ENCODE measurements around the gene ATF7.
"Not testable (repeated sequence)": the region's sequence is repeated elsewhere in the genome, so short reads cannot be mapped to it uniquely, and the experiment has no call there.

The ATF7 gene

DNA sequence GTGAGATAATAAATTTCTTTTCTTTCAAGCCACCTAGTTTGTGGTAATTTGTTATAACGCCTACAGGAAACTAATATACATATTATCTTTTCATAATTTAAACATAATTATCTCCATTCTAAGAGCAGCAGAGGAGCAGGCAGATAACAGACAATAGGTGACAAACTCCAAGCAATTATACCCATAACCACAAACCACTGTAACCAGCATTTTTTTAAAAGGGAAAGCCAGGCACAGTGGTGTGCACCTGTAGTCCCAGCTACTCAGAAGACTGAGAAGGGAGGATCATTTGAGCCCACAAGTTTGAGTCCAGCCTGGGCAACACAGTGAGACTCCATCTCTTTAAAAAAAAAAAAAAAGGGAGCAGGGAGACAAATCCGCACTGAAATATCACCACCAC, 54.9 kb downstream of the ATF7 start:
- Histone ChIP-seq H3K79me2 (ENCODE audit: insufficient read depth, low read length) (no peaks in the 10 kb centered on the region), H3K9me3 (ENCODE audit: low read length) (no peaks in the 10 kb centered on the region), H3F3A (ENCODE audit: insufficient read depth, low read length) (no peaks in the 10 kb centered on the region), H3K4me1 (ENCODE audit: insufficient read depth, low read length, severe bottlenecking) (no peaks in the 10 kb centered on the region), H4K20me1 (ENCODE audit: insufficient read depth, low read length) (no peaks in the 10 kb centered on the region), H3K36me3 (ENCODE audit: insufficient read depth, low read length) (peaks cover 3% of the 10 kb centered on the region; the same call in 1 of the 2 replicates), H3K27me3 (ENCODE audit: insufficient read depth, low read length) (no peaks in the 10 kb centered on the region), H3K9ac (ENCODE audit: low read length) (no peak overlapping the region), H2AFZ (ENCODE audit: low read length) (no peak overlapping the region), H3K4me3 (ENCODE audit: low read depth, low read length, poor library complexity, severe bottlenecking) (no peak overlapping the region), H3K4me2 (ENCODE audit: low read length) (no peak overlapping the region), H3K9me2 (ENCODE audit: low read depth, low read length) (no peaks in the 10 kb centered on the region), H3K27ac (ENCODE audit: low read depth, low read length, poor library complexity, severe bottlenecking) (no peak overlapping the region)
- no peak for TF ChIP-seq CTCF (IDR thresholded peaks at IDR 0.05; ENCODE audit: low read length)
- no peak for TF ChIP-seq EZH2 (IDR thresholded peaks at IDR 0.05; ENCODE audit: borderline replicate concordance, low read length)

- Histone ChIP-seq H3K4me3 (ENCODE audit: low read depth, low read length, poor library complexity, severe bottlenecking) (no peak overlapping the region), H3K9ac (ENCODE audit: low read length) (no peak overlapping the region), H2AFZ (ENCODE audit: low read length) (no peak overlapping the region), H3K4me2 (ENCODE audit: low read length) (no peak overlapping the region), H3K4me1 (ENCODE audit: insufficient read depth, low read length, severe bottlenecking) (no peaks in the 10 kb centered on the region), H3K27me3 (ENCODE audit: insufficient read depth, low read length) (no peaks in the 10 kb centered on the region), H4K20me1 (ENCODE audit: insufficient read depth, low read length) (no peaks in the 10 kb centered on the region), H3K9me3 (ENCODE audit: low read length) (no peaks in the 10 kb centered on the region), H3K27ac (ENCODE audit: low read depth, low read length, poor library complexity, severe bottlenecking) (no peak overlapping the region), H3F3A (ENCODE audit: insufficient read depth, low read length) (no peaks in the 10 kb centered on the region), H3K9me2 (ENCODE audit: low read depth, low read length) (no peaks in the 10 kb centered on the region), H3K79me2 (ENCODE audit: insufficient read depth, low read length) (no peaks in the 10 kb centered on the region), H3K36me3 (ENCODE audit: insufficient read depth, low read length) (peaks cover 3% of the 10 kb centered on the region; the same call in 1 of the 2 replicates)
- TF ChIP-seq EZH2 (IDR thresholded peaks at IDR 0.05; ENCODE audit: borderline replicate concordance, low read length) (no peak), CTCF (IDR thresholded peaks at IDR 0.05; ENCODE audit: low read length) (no peak)
Observed at GRCh38 chr12:53568809-53569557, 57.2 kb downstream of the ATF7 start.

DNA sequence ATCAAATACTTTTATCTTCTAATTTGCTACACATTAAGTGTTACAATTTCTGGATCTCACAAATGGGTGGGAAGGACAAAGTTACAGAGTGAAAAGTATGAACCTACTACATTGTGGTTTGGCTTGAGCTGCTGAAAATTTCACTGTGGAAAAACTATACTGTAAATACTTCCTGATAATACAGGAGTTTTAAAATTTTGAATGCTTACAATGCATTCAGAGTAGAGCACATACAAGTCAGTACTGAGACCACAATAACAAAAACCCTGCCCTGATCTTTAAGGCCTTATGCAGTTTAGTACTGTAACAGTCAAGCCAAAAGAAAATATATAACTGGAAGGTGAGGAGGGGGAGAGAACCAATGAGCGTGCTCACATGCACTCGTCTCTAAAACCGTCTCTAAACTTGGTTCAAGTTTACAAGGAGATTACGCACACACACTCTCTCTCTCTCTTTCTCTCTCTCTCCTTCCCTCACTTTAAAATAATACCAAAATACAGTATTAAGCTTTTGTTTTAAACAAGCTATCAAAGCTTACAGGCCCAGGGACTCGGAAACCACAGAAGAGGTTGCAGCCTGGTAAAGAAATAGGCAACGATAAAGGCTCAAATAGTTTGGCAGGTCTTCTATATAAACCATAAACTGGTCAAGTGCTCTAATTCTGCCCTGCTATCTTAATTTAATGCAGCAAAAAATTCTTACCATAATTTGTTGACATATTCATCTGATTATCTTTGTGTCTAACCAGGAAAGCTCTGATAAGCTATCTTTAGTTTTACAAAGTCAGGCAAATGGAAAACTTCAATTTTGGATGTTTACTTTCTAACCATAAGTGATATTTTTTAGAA, 58.0 kb downstream of the ATF7 start:
- H4K20me1 ChIP-seq (ENCODE audit: insufficient read depth, low read length), result no peaks in the 10 kb centered on the region
- no peak overlapping the region for H3K27ac ChIP-seq (ENCODE audit: low read depth, low read length, poor library complexity, severe bottlenecking)
- no peaks in the 10 kb centered on the region for H3F3A ChIP-seq (ENCODE audit: insufficient read depth, low read length)
- H3K9ac ChIP-seq (ENCODE audit: low read length), result no peak overlapping the region
- H3K36me3 ChIP-seq (ENCODE audit: insufficient read depth, low read length), result peaks cover 3% of the 10 kb centered on the region; the same call in 1 of the 2 replicates
- H2AFZ ChIP-seq (ENCODE audit: low read length), result no peak overlapping the region
- H3K4me2 ChIP-seq (ENCODE audit: low read length), result no peak overlapping the region
- no peaks in the 10 kb centered on the region for H3K9me3 ChIP-seq (ENCODE audit: low read length)
- no peaks in the 10 kb centered on the region for H3K4me1 ChIP-seq (ENCODE audit: insufficient read depth, low read length, severe bottlenecking)
- H3K9me2 ChIP-seq (ENCODE audit: low read depth, low read length), result no peaks in the 10 kb centered on the region
- no peaks in the 10 kb centered on the region for H3K79me2 ChIP-seq (ENCODE audit: insufficient read depth, low read length)
- TF ChIP-seq EZH2 (IDR thresholded peaks at IDR 0.05; ENCODE audit: borderline replicate concordance, low read length), result no peak
- no peak for TF ChIP-seq CTCF (IDR thresholded peaks at IDR 0.05; ENCODE audit: low read length)
- no peak overlapping the region for H3K4me3 ChIP-seq (ENCODE audit: low read depth, low read length, poor library complexity, severe bottlenecking)
- no peaks in the 10 kb centered on the region for H3K27me3 ChIP-seq (ENCODE audit: insufficient read depth, low read length)

DNA sequence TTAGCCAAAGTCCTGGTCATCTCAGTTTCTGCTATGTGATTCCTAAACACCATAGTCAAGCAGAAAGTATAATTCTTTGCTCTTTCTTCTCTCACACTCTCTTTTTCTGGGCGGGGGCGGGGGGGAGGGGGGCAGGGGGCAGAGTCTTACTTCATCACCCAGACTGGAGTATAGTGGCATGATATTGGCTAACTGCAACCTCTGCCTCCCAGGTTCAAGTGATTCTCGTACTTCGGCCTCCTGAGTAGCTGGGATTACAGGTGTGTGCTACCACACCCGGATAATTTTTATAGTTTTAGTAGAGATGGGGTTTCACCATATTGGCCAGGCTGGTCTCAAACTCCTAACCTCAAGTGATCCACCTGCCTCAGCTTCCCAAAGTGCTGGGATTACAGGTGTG, 60.8 kb downstream of the ATF7 start:
- not testable (repeated sequence) for H3K36me3 ChIP-seq (ENCODE audit: insufficient read depth, low read length); H3K27ac ChIP-seq (ENCODE audit: low read depth, low read length, poor library complexity, severe bottlenecking); H3K4me2 ChIP-seq (ENCODE audit: low read length); H3K4me1 ChIP-seq (ENCODE audit: insufficient read depth, low read length, severe bottlenecking); H3K4me3 ChIP-seq (ENCODE audit: low read depth, low read length, poor library complexity, severe bottlenecking); H2AFZ ChIP-seq (ENCODE audit: low read length); H3F3A ChIP-seq (ENCODE audit: insufficient read depth, low read length); H3K9me2 ChIP-seq (ENCODE audit: low read depth, low read length); H3K9me3 ChIP-seq (ENCODE audit: low read length); H3K9ac ChIP-seq (ENCODE audit: low read length); H4K20me1 ChIP-seq (ENCODE audit: insufficient read depth, low read length); H3K79me2 ChIP-seq (ENCODE audit: insufficient read depth, low read length); H3K27me3 ChIP-seq (ENCODE audit: insufficient read depth, low read length)
